Parathyroid adenoma (tissue), 2 donors: ENCODE results near the gene ZNF862.

Experiments
- H2AFZ ChIP-seq: fragments of 300-600 bp; sonication (generic); one replicate; pipeline ENCODE4 v1.7.0; 2017; ENCODE audit warnings: antibody characterized with exemption, mild to moderate bottlenecking
- H3K27ac ChIP-seq: fragments of 300-600 bp; sonication (generic); one replicate; pipeline ENCODE4 v1.7.0; 2017
- H3K27me3 ChIP-seq: fragments of 300-600 bp; sonication (generic); one replicate; pipeline ENCODE4 v1.7.0; 2017; ENCODE audit warnings: low read length; ENCODE audit not compliant: control insufficient read depth, insufficient read depth
- H3K36me3 ChIP-seq: fragments of 300-600 bp; sonication (generic); one replicate; pipeline ENCODE4 v1.7.0; 2017; ENCODE audit warnings: low read length; ENCODE audit not compliant: control insufficient read depth, insufficient read depth
- H3K4me1 ChIP-seq: fragments of 300-600 bp; sonication (generic); one replicate; pipeline ENCODE4 v1.7.0; 2017; ENCODE audit warnings: control low read depth
- H3K4me2 ChIP-seq: fragments of 300-600 bp; sonication (generic); one replicate; pipeline ENCODE4 v1.7.0; 2017; ENCODE audit warnings: low read length
- H3K4me3 ChIP-seq: fragments of 300-600 bp; sonication (generic); one replicate; pipeline ENCODE4 v1.7.0; 2017; ENCODE audit warnings: low read depth, low read length
- H3K79me2 ChIP-seq: fragments of 300-600 bp; sonication (generic); one replicate; pipeline ENCODE4 v1.7.0; 2017; ENCODE audit warnings: control low read depth
- H3K9ac ChIP-seq: fragments of 300-600 bp; sonication (generic); one replicate; pipeline ENCODE4 v1.7.0; 2017; ENCODE audit warnings: mild to moderate bottlenecking
- H3K9me3 ChIP-seq: fragments of 300-600 bp; sonication (generic); one replicate; pipeline ENCODE4 v1.7.0; 2017; ENCODE audit warnings: low read length; ENCODE audit not compliant: control insufficient read depth
- CTCF ChIP-seq: fragments of 300-600 bp; sonication (generic); IDR thresholded peaks from one replicate; pipeline ENCODE4 v1.7.0; 2017; ENCODE audit warnings: antibody characterized with exemption, mild to moderate bottlenecking
- donor health status: primary hyperparathyroidism.

ZNF862 gene

GRCh38 chr7:149845257-149845980 lies 7.2 kb downstream of the ZNF862 start:
- no peak for TF ChIP-seq CTCF
- no peak overlapping the region for H2AFZ ChIP-seq
- no peak overlapping the region for H3K4me2 ChIP-seq

GRCh38 chr7:149846021-149846420 lies 7.8 kb downstream of the ZNF862 start:
- no peaks in the 10 kb centered on the region for H3K36me3 ChIP-seq
- no peak overlapping the region for H3K27ac ChIP-seq
- H2AFZ ChIP-seq, result no peak overlapping the region
- TF ChIP-seq CTCF, result no peak
- no peaks in the 10 kb centered on the region for H3K27me3 ChIP-seq
- no peak overlapping the region for H3K9ac ChIP-seq
- no peak overlapping the region for H3K4me2 ChIP-seq
- H3K4me1 ChIP-seq, result peaks cover 5% of the 10 kb centered on the region
- H3K9me3 ChIP-seq, result no peaks in the 10 kb centered on the region
- peaks cover 4% of the 10 kb centered on the region for H3K79me2 ChIP-seq
- H3K4me3 ChIP-seq, result no peak overlapping the region

More at GRCh38 chr7:149845257-149845980, 7.2 kb downstream of the ZNF862 start:
- H3K9ac ChIP-seq, result no peak overlapping the region
- no peaks in the 10 kb centered on the region for H3K36me3 ChIP-seq
- H3K79me2 ChIP-seq, result peaks cover 4% of the 10 kb centered on the region
- H3K27me3 ChIP-seq, result no peaks in the 10 kb centered on the region
- no peak overlapping the region for H3K27ac ChIP-seq
- H3K4me1 ChIP-seq, result peaks cover 5% of the 10 kb centered on the region
- H3K4me3 ChIP-seq, result no peak overlapping the region
- no peaks in the 10 kb centered on the region for H3K9me3 ChIP-seq

- Histone ChIP-seq H3K4me2 (no peak overlapping the region), H2AFZ (no peak overlapping the region), H3K27me3 (no peaks in the 10 kb centered on the region), H3K27ac (no peak overlapping the region), H3K4me3 (no peak overlapping the region), H3K4me1 (peaks cover 5% of the 10 kb centered on the region), H3K9me3 (no peaks in the 10 kb centered on the region), H3K9ac (no peak overlapping the region), H3K79me2 (peaks cover 4% of the 10 kb centered on the region), H3K36me3 (no peaks in the 10 kb centered on the region)
- TF ChIP-seq CTCF, result no peak
Observed at GRCh38 chr7:149846436-149847046, 8.4 kb downstream of the ZNF862 start.

- Histone ChIP-seq H3K4me2 (no peak overlapping the region), H3K9ac (no peak overlapping the region), H3K79me2 (peaks cover 4% of the 10 kb centered on the region), H3K4me3 (no peak overlapping the region), H2AFZ (no peak overlapping the region), H3K36me3 (no peaks in the 10 kb centered on the region), H3K27ac (no peak overlapping the region), H3K27me3 (no peaks in the 10 kb centered on the region), H3K9me3 (no peaks in the 10 kb centered on the region), H3K4me1 (no peaks in the 10 kb centered on the region)
- no peak for TF ChIP-seq CTCF
Observed at GRCh38 chr7:149849174-149849573, 11.0 kb downstream of the ZNF862 start.
